ENCODE data around the gene KCNIP4.

- TF ChIP-seq CTCF (IDR thresholded peaks at IDR 0.05; ENCODE audit: insufficient read depth, low read length) = no peak
- TF ChIP-seq POLR2AphosphoS5 (IDR thresholded peaks at IDR 0.05; ENCODE audit: low read depth) = no peak
- TF ChIP-seq REST (IDR thresholded peaks at IDR 0.05; ENCODE audit: insufficient replicate concordance, low read depth) = no peak
- TF ChIP-seq GABPA (IDR thresholded peaks at IDR 0.05; ENCODE audit: low read depth) = no peak
- no peak for TF ChIP-seq SPI1 (IDR thresholded peaks at IDR 0.05; ENCODE audit: borderline replicate concordance, low read depth)
Observed at GRCh38 chr4:21097026-21097425, 851.5 kb downstream of the KCNIP4 start.

Data from HL-60 (cell line).